ENCODE results near the gene NHEJ1. TPM values are rescaled to one million over a fixed set of nuclear protein-coding genes. Genes with fewer than 3 reads are reported as not detected.

NHEJ1 gene
- total RNA-seq, 4 donors from 2014 or later: 8.6 to 13.8 (median 11.9) TPM

DNA sequence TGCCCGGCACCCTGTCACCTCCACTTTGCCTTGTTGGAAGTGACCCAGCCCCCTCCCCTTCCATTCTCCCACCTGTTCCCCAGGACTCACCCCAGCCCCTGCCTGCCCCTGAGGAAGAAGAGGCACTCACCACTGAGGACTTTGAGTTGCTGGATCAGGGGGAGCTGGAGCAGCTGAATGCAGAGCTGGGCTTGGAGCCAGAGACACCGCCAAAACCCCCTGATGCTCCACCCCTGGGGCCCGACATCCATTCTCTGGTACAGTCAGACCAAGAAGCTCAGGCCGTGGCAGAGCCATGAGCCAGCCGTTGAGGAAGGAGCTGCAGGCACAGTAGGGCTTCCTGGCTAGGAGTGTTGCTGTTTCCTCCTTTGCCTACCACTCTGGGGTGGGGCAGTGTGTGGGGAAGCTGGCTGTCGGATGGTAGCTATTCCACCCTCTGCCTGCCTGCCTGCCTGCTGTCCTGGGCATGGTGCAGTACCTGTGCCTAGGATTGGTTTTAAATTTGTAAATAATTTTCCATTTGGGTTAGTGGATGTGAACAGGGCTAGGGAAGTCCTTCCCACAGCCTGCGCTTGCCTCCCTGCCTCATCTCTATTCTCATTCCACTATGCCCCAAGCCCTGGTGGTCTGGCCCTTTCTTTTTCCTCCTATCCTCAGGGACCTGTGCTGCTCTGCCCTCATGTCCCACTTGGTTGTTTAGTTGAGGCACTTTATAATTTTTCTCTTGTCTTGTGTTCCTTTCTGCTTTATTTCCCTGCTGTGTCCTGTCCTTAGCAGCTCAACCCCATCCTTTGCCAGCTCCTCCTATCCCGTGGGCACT lies 21.9 kb upstream of the NHEJ1 start:
- intact Hi-C loops (cut with DNase I): no loop called here
- Histone ChIP-seq H3K9me3 (no peaks in the 10 kb centered on the region), H3K36me3 (peaks cover 42 to 48% of the 10 kb centered on the region in 2 donors), H3K27me3 (no peaks in the 10 kb centered on the region), H3K4me1 (peaks cover 12 to 13% of the 10 kb centered on the region in 2 donors), H3K4me3 (replicated peaks in 1 of 3) (no peak overlapping the region), H3K27ac (no peak overlapping the region)
- no peak for DNase-seq
- no peak for TF ChIP-seq POLR2A (IDR thresholded peaks at IDR 0.05)
- TF ChIP-seq CTCF (IDR thresholded peaks at IDR 0.05): no peak
- WGBS, 2 donors: 79 to 83% methylated on average over 6 to 8 of the region's 8 CpGs

- no peaks in the 10 kb centered on the region for H3K9me3 ChIP-seq
- H3K4me1 ChIP-seq: peaks cover 12 to 13% of the 10 kb centered on the region in 2 donors
- no peak overlapping the region for H3K27ac ChIP-seq
- 96 to 98% methylated on average over 6 of the region's 6 CpGs for WGBS, 2 donors
- H3K27me3 ChIP-seq: no peaks in the 10 kb centered on the region
- no peak overlapping the region for H3K4me3 ChIP-seq (replicated peaks in 1 of 3)
- intact Hi-C loops (cut with DNase I): no loop called here
- no peak for DNase-seq
- TF ChIP-seq POLR2A (IDR thresholded peaks at IDR 0.05) (no peak), CTCF (IDR thresholded peaks at IDR 0.05) (no peak)
- peaks cover 42 to 48% of the 10 kb centered on the region in 2 donors for H3K36me3 ChIP-seq
These were observed 20.9 kb upstream of the NHEJ1 start for GRCh38 chr2:219181531-219181930.

DNA sequence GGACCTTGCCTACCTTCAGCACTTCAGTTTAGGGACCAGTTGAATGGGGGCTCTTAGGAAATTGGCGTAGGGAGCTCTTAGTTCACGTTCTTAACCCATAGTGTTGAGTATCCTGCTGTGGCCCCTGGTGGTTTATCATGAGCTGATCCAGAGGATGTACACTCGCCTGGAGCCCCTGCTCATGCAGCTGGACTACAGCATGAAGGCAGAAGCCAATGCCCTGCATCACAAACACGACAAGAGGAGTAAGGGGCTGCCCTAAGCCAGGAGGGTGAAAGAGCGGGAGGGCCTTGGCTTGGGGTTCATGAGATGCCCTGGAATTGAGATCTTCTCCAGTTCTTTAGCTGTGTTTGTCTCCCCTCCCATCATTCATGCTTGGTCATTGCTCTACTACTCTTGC lies 20.3 kb upstream of the NHEJ1 start:
- TF ChIP-seq CTCF (IDR thresholded peaks at IDR 0.05) (no peak), POLR2A (IDR thresholded peaks at IDR 0.05) (no peak)
- Histone ChIP-seq H3K9me3 (no peaks in the 10 kb centered on the region), H3K4me1 (peaks cover 13 to 14% of the 10 kb centered on the region in 2 donors), H3K27me3 (no peaks in the 10 kb centered on the region), H3K27ac (no peak overlapping the region), H3K36me3 (peaks cover 42 to 48% of the 10 kb centered on the region in 2 donors), H3K4me3 (replicated peaks in 1 of 3) (no peak overlapping the region)
- WGBS, 2 donors: 95 to 96% methylated on average over 5 of the region's 5 CpGs
- no peak for DNase-seq
- intact Hi-C loops (cut with DNase I): no loop called here

- peaks cover 46 to 49% of the 10 kb centered on the region in 2 donors for H3K36me3 ChIP-seq
- H3K4me1 ChIP-seq: peaks cover 20 to 21% of the 10 kb centered on the region in 2 donors
- H3K9me3 ChIP-seq: no peaks in the 10 kb centered on the region
- intact Hi-C loops (cut with DNase I): loop anchor here (5.0 kb wide), 1 partner anchor 32 kb away; no protein-coding TSS in a partner anchor
- H3K4me3 ChIP-seq (replicated peaks in 1 of 3): no peak overlapping the region
- DNase-seq: no peak
- no peak overlapping the region for H3K27ac ChIP-seq
- WGBS, 2 donors: 94 to 96% methylated on average over 8 to 9 of the region's 9 CpGs
- no peaks in the 10 kb centered on the region for H3K27me3 ChIP-seq
- TF ChIP-seq POLR2A (IDR thresholded peaks at IDR 0.05) (no peak), CTCF (IDR thresholded peaks at IDR 0.05) (no peak)
These were observed 19.2 kb upstream of the NHEJ1 start for GRCh38 chr2:219179601-219180465.
